ENCODE results near the gene DCAF11.

Gene DCAF11

GRCh38 chr14:24114532-24115421 lies at the start of gene DCAF11, which contains the start of gene NRL:
TSS of gene DCAF11 (plus strand) at chr14:24114777. CDS start at chr14:24115595, 818 bp downstream.
TSS of gene NRL (minus strand) at chr14:24114949. CDS start at chr14:24082848, 32,101 bp downstream.
- DNase-seq, result peak; percentile 100

GRCh38 chr14:24064856-24065255 lies 49.7 kb upstream of the DCAF11 start:
- no peak for DNase-seq

- DNase-seq, result no peak
Measured at GRCh38 chr14:24065408-24065807, 49.2 kb upstream of the DCAF11 start.

- no peak for DNase-seq
Measured at GRCh38 chr14:24066496-24067132, 48.0 kb upstream of the DCAF11 start.

- no peak for DNase-seq
Measured at GRCh38 chr14:24067133-24068082, 47.2 kb upstream of the DCAF11 start.

GRCh38 chr14:24068711-24069410 lies 45.7 kb upstream of the DCAF11 start:
- no peak for DNase-seq

GRCh38 chr14:24069411-24069735 lies 45.2 kb upstream of the DCAF11 start:
- no peak for DNase-seq

GRCh38 chr14:24070285-24071143 lies 44.1 kb upstream of the DCAF11 start:
- DNase-seq, result no peak

- no peak for DNase-seq
Measured at GRCh38 chr14:24071144-24071697, 43.4 kb upstream of the DCAF11 start, which contains the start of gene CPNE6. TSS of gene CPNE6 (plus strand) at chr14:24071562. CDS start at chr14:24072937, 1,375 bp downstream.

- DNase-seq, result no peak
Measured at GRCh38 chr14:24071836-24072430, 42.6 kb upstream of the DCAF11 start.

- no peak for DNase-seq
Measured at GRCh38 chr14:24072436-24072835, 42.1 kb upstream of the DCAF11 start.

- DNase-seq, result no peak
Measured at GRCh38 chr14:24072881-24073877, 41.4 kb upstream of the DCAF11 start.

GRCh38 chr14:24074625-24075484 lies 39.7 kb upstream of the DCAF11 start:
- DNase-seq, result no peak

GRCh38 chr14:24075485-24076301 lies 38.9 kb upstream of the DCAF11 start:
- DNase-seq, result no peak

GRCh38 chr14:24076302-24076601 lies 38.3 kb upstream of the DCAF11 start:
- DNase-seq, result no peak

- no peak for DNase-seq
Measured at GRCh38 chr14:24077086-24077485, 37.5 kb upstream of the DCAF11 start.

- no peak for DNase-seq
Measured at GRCh38 chr14:24078146-24078545, 36.4 kb upstream of the DCAF11 start.

All from CD4-positive, alpha-beta T cell treated with Interferon gamma for 1 hour (primary cell).